ENCODE results near the gene DCAF5. TPM values are rescaled to one million over a fixed set of nuclear protein-coding genes. Genes with fewer than 3 reads are reported as not detected.

Gene DCAF5
- total RNA-seq, 1 donor from 2014 or later = 67.8 TPM

DNA sequence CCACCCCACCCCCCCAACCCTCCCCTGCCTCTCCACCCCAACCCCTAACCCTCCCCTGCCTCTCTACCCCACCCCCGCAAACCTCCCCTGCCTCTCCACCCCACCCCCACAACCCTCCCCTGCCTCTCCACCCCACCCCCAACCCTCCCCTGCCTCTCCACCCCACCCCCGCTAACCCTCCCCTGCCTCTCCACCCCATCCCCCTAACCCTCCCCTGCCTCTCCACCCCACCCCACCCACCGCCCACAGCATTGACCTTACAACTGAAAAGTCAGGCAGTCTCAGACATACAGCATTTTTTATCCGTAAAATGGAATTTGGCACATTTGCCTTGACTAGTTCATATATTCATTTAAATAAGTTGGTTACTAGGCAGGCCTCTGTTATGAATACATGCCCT lies 135.2 kb downstream of the DCAF5 start:
- no peaks in the 10 kb centered on the region for H3K36me3 ChIP-seq
- DNase-seq (ENCODE audit: low spot score in 2 of 2) = no peak
- no peak overlapping the region for H3K4me3 ChIP-seq
- no peaks in the 10 kb centered on the region for H3K4me1 ChIP-seq
- TF ChIP-seq, protein P1, sequence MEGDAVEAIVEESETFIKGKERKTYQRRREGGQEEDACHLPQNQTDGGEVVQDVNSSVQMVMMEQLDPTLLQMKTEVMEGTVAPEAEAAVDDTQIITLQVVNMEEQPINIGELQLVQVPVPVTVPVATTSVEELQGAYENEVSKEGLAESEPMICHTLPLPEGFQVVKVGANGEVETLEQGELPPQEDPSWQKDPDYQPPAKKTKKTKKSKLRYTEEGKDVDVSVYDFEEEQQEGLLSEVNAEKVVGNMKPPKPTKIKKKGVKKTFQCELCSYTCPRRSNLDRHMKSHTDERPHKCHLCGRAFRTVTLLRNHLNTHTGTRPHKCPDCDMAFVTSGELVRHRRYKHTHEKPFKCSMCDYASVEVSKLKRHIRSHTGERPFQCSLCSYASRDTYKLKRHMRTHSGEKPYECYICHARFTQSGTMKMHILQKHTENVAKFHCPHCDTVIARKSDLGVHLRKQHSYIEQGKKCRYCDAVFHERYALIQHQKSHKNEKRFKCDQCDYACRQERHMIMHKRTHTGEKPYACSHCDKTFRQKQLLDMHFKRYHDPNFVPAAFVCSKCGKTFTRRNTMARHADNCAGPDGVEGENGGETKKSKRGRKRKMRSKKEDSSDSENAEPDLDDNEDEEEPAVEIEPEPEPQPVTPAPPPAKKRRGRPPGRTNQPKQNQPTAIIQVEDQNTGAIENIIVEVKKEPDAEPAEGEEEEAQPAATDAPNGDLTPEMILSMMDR (IDR thresholded peaks at IDR 0.05) = no peak
- no peaks in the 10 kb centered on the region for H3K9me3 ChIP-seq
- no peak overlapping the region for H3K27ac ChIP-seq
- intact Hi-C loops (cut with DNase I) = no loop called here
- no peaks in the 10 kb centered on the region for H3K27me3 ChIP-seq

- Histone ChIP-seq H3K9me3 (no peaks in the 10 kb centered on the region), H3K27ac (no peak overlapping the region), H3K4me3 (no peak overlapping the region), H3K36me3 (no peaks in the 10 kb centered on the region), H3K4me1 (no peaks in the 10 kb centered on the region), H3K27me3 (no peaks in the 10 kb centered on the region)
- intact Hi-C loops (cut with DNase I) = no loop called here
- TF ChIP-seq, protein P1 (IDR thresholded peaks at IDR 0.05) = no peak
- no peak for DNase-seq (ENCODE audit: low spot score in 2 of 2)
These were observed 138.1 kb downstream of the DCAF5 start for GRCh38 chr14:69014829-69015259.

DNA sequence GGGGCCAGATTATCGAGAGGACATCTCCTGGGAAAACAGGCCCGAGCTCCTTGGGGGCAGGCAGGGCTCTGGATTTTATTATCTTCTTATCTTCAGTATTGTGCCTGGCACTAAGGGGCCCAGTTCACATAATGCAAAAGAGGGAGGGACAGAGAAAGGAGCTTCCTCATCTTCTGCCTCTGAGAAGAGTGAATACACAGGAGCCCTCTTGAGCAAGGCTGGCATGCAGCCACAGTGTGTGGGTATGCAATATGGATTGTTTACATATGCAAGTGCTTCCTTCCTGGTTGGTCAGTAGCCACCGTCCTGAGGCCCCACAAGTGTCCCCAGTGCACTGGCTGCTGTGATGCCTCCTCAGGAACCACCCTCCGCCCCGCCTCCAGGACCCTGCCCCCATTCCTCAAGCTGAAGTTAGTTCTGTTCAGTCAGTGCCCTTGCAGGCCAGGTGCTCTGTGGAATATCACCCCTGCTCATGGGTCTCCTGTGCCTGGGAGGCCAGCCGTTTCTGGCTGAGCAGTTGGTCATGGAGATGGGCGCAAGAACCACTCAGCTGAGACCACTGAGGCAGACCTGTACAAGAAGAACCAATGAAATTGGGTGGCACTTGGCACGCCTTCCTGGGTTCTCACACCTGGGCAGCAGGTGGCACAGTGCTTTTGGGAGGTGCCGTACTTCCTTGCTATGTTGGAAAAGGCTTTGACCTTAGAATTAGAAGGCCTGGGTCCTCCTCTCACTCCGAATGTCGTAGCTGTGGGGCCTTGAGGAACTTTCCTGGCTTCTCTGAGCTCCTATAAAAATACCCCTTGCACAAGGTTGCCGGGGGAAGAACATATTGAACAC lies 138.8 kb downstream of the DCAF5 start:
- Histone ChIP-seq H3K36me3 (no peaks in the 10 kb centered on the region), H3K27me3 (no peaks in the 10 kb centered on the region), H3K27ac (no peak overlapping the region), H3K4me1 (no peaks in the 10 kb centered on the region), H3K9me3 (no peaks in the 10 kb centered on the region), H3K4me3 (no peak overlapping the region)
- intact Hi-C loops (cut with DNase I) = no loop called here
- DNase-seq (ENCODE audit: low spot score in 2 of 2) = no peak
- TF ChIP-seq, protein P1 (IDR thresholded peaks at IDR 0.05) = no peak

DNA sequence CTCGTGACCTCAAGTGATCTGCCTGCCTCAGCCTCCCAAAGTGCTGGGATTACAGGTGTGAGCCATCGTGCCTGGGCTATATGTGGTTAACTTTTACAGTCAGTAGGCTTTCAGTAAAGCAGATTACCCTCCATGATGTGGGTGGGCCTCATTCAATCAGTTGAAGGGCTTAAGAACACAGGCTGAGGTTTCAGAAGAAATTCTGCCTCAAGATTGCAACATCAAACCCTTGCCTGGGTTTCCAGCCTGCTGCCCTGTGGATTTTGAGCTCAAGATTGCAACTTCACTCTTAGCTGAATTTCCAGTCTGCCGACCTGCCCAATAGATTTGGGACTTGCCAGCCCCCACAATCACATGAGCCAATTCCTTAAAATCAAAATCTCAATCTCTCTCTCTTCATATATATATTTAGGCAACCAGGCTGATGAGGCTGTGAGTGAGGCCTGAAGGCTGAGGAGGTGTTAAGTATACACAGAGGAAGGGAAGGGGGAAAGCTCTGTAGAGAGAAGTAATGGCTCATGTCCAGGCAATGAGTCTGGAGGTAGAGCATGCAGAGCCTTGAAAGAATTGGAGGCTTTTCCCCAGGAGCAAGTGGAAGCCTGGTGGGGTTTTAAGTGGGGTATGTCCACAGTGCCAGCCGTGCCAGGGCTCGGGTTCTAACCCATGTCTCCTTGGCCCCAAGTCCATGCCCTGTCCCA lies 140.5 kb downstream of the DCAF5 start:
- intact Hi-C loops (cut with DNase I) = no loop called here
- DNase-seq (ENCODE audit: low spot score in 2 of 2) = no peak
- TF ChIP-seq, protein P1 (IDR thresholded peaks at IDR 0.05) = no peak
- Histone ChIP-seq H3K27me3 (no peaks in the 10 kb centered on the region), H3K4me1 (peaks cover 0 to 16% of the 10 kb centered on the region in 2 donors), H3K9me3 (no peaks in the 10 kb centered on the region), H3K36me3 (no peaks in the 10 kb centered on the region), H3K27ac (peak overlapping the region in 1 of 2 donors; percentile 8), H3K4me3 (no peak overlapping the region)

DNA sequence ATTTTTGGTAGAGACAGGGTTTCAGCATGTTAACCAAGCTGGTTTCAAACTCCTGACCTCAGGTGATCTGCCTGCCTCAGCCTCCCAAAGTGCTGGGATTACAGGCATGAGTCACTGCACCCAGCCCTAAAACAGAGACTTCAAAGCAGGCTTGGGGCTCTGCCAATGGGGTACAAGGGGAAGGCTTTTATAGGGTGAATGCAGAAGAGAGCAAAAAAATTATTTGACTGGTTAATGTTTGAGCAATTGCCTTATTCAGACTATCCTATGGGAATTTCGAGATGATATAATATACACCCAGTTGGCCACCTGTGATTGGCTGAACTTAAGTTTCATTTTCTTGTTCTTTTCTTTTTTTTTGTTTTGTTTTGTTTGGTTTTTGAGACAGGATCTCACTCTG lies 142.3 kb downstream of the DCAF5 start:
- no peaks in the 10 kb centered on the region for H3K27me3 ChIP-seq
- no peaks in the 10 kb centered on the region for H3K36me3 ChIP-seq
- intact Hi-C loops (cut with DNase I) = no loop called here
- TF ChIP-seq, protein P1 (IDR thresholded peaks at IDR 0.05) = no peak
- peaks cover 0 to 22% of the 10 kb centered on the region in 2 donors for H3K4me1 ChIP-seq
- H3K4me3 ChIP-seq = no peak overlapping the region
- H3K9me3 ChIP-seq = no peaks in the 10 kb centered on the region
- no peak overlapping the region for H3K27ac ChIP-seq
- no peak for DNase-seq (ENCODE audit: low spot score in 2 of 2)
